ENCODE data around the gene GADD45A.
"Not testable (repeated sequence)": the region's sequence is repeated elsewhere in the genome, so short reads cannot be mapped to it uniquely, and the experiment has no call there.

The GADD45A gene

GRCh38 chr1:67651031-67651430, 34.0 kb upstream of the GADD45A start:
- in situ Hi-C loops (cut with HindIII; ENCODE audit: low pct_ligation_motif_present, low sequenced_read_pairs) = no loop called here
- Histone ChIP-seq H3K36me3 (replicated peaks) (no peaks in the 10 kb centered on the region), H3K4me3 (ENCODE audit: low read depth, low read length) (no peak overlapping the region), H3K27me3 (replicated peaks) (no peaks in the 10 kb centered on the region), H3K27ac (no peak overlapping the region)
- no peak for TF ChIP-seq CTCF (IDR thresholded peaks at IDR 0.05; ENCODE audit: low read depth, low read length, missing control alignments)
- DNase-seq = no peak

GRCh38 chr1:67652800-67653199, 32.2 kb upstream of the GADD45A start:
- Histone ChIP-seq H3K36me3 (replicated peaks) (no peaks in the 10 kb centered on the region), H3K4me3 (ENCODE audit: low read depth, low read length) (no peak overlapping the region), H3K27me3 (replicated peaks) (no peaks in the 10 kb centered on the region), H3K27ac (no peak overlapping the region)
- in situ Hi-C loops (cut with HindIII; ENCODE audit: low pct_ligation_motif_present, low sequenced_read_pairs) = no loop called here
- DNase-seq = peak; percentile 63
- TF ChIP-seq CTCF (IDR thresholded peaks at IDR 0.05; ENCODE audit: low read depth, low read length, missing control alignments) = no peak

- H3K4me3 ChIP-seq (ENCODE audit: low read depth, low read length) = no peak overlapping the region
- in situ Hi-C loops (cut with HindIII; ENCODE audit: low pct_ligation_motif_present, low sequenced_read_pairs) = no loop called here
- no peak for DNase-seq
- H3K36me3 ChIP-seq (replicated peaks) = no peaks in the 10 kb centered on the region
- no peaks in the 10 kb centered on the region for H3K27me3 ChIP-seq (replicated peaks)
- TF ChIP-seq CTCF (IDR thresholded peaks at IDR 0.05; ENCODE audit: low read depth, low read length, missing control alignments) = no peak
- no peak overlapping the region for H3K27ac ChIP-seq
Observed at GRCh38 chr1:67653304-67653703, 31.7 kb upstream of the GADD45A start.

- no peak overlapping the region for H3K27ac ChIP-seq
- no peaks in the 10 kb centered on the region for H3K36me3 ChIP-seq (replicated peaks)
- no peak overlapping the region for H3K4me3 ChIP-seq (ENCODE audit: low read depth, low read length)
- no peak for DNase-seq
- in situ Hi-C loops (cut with HindIII; ENCODE audit: low pct_ligation_motif_present, low sequenced_read_pairs) = no loop called here
- no peak for TF ChIP-seq CTCF (IDR thresholded peaks at IDR 0.05; ENCODE audit: low read depth, low read length, missing control alignments)
- no peaks in the 10 kb centered on the region for H3K27me3 ChIP-seq (replicated peaks)
Observed at GRCh38 chr1:67655581-67655980, 29.4 kb upstream of the GADD45A start.

- in situ Hi-C loops (cut with HindIII; ENCODE audit: low pct_ligation_motif_present, low sequenced_read_pairs); H3K36me3 ChIP-seq (replicated peaks); DNase-seq; H3K4me3 ChIP-seq (ENCODE audit: low read depth, low read length); H3K27ac ChIP-seq; H3K27me3 ChIP-seq (replicated peaks): not testable (repeated sequence)
Observed at GRCh38 chr1:67657152-67657551, 27.8 kb upstream of the GADD45A start.

- H3K4me3 ChIP-seq (ENCODE audit: low read depth, low read length) = no peak overlapping the region
- in situ Hi-C loops (cut with HindIII; ENCODE audit: low pct_ligation_motif_present, low sequenced_read_pairs) = no loop called here
- H3K36me3 ChIP-seq (replicated peaks) = no peaks in the 10 kb centered on the region
- TF ChIP-seq CTCF (IDR thresholded peaks at IDR 0.05; ENCODE audit: low read depth, low read length, missing control alignments) = no peak
- no peak overlapping the region for H3K27ac ChIP-seq
- no peaks in the 10 kb centered on the region for H3K27me3 ChIP-seq (replicated peaks)
- DNase-seq = no peak
Observed at GRCh38 chr1:67659229-67659628, 25.8 kb upstream of the GADD45A start.

Data from brain microvascular endothelial cell (primary cell).